ENCODE measurements around the gene ALOX15.

- TF ChIP-seq, protein P1, sequence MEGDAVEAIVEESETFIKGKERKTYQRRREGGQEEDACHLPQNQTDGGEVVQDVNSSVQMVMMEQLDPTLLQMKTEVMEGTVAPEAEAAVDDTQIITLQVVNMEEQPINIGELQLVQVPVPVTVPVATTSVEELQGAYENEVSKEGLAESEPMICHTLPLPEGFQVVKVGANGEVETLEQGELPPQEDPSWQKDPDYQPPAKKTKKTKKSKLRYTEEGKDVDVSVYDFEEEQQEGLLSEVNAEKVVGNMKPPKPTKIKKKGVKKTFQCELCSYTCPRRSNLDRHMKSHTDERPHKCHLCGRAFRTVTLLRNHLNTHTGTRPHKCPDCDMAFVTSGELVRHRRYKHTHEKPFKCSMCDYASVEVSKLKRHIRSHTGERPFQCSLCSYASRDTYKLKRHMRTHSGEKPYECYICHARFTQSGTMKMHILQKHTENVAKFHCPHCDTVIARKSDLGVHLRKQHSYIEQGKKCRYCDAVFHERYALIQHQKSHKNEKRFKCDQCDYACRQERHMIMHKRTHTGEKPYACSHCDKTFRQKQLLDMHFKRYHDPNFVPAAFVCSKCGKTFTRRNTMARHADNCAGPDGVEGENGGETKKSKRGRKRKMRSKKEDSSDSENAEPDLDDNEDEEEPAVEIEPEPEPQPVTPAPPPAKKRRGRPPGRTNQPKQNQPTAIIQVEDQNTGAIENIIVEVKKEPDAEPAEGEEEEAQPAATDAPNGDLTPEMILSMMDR (conservative IDR thresholded peaks at IDR 0.05 in 1 of 2, IDR thresholded peaks at IDR 0.05 in 1 of 2; ENCODE audit: extremely low read depth in 1 of 2, insufficient read depth in 1 of 2, low read depth in 1 of 2, low read length in 2 of 2) = no peak
- TF ChIP-seq EZH2 (IDR thresholded peaks at IDR 0.05; ENCODE audit: borderline replicate concordance, low read length) = no peak
Observed at GRCh38 chr17:4586043-4586442, 55.4 kb downstream of the ALOX15 start.
